K562 (cell line): ENCODE measurements around the gene MFSD8. TPM values are rescaled to one million over a fixed set of nuclear protein-coding genes. Genes with fewer than 3 reads are reported as not detected.

Source experiments
- POLR2H ChIP-seq: IDR thresholded peaks from 2 replicates; pipeline ENCODE4 v1.6.1; 2016; ENCODE audit warnings: missing genetic modification characterization, low read depth, mild to moderate bottlenecking, control low read depth, missing compliant biosample characterization, moderate library complexity
- YY1 ChIP-seq, 3 experiments: IDR thresholded peaks; 2 replicates each; pipeline ENCODE4 v1.6.1; 2011; ENCODE audit warnings: low read length in 2 of 3, mild to moderate bottlenecking in 2 of 3, moderate library complexity in 2 of 3, borderline replicate concordance in 1 of 3, control low read depth in 1 of 3, low read depth in 1 of 3; ENCODE audit not compliant: insufficient read depth in 3 of 3, insufficient replicate concordance in 2 of 3, control insufficient read depth in 1 of 3, insufficient read length in 1 of 3; ENCODE audit errors: extremely low read depth in 1 of 3
- ZBTB7A ChIP-seq: IDR thresholded peaks from 2 replicates; pipeline ENCODE4 v1.6.1; 2011; ENCODE audit warnings: low read depth, mild to moderate bottlenecking, low read length, moderate library complexity, borderline replicate concordance; ENCODE audit not compliant: control insufficient read depth
- ZSCAN29 ChIP-seq: fragments of 450-650 bp; IDR thresholded peaks from 2 replicates; pipeline ENCODE4 v1.6.1; 2017
- polyA plus RNA-seq, 8 experiments: library from polyadenylated mRNA; depleted of rRNA in 4 of 8; stranded (reverse) in 5 of 8; unstranded in 3 of 8; fragments of >200 nt; fragmentation: Nextera tagmentation in 2 of 8; fragmentation: Illumina TruSeq in 1 of 8; extraction: Ambion mirVana in 2 of 8; extraction: Trizol in 1 of 8; gene quantifications; 2 replicates each; pipeline versions ENCODE4 v1.2.1 to v1.2.3, GENCODE V29; 2011 to 2014; ENCODE audit warnings: inconsistent platforms in 1 of 8, missing spikeins in 1 of 8
- total RNA-seq, 7 experiments: library from RNA; depleted of rRNA in 6 of 7; stranded (reverse); fragments of >200 nt in 6 of 7; fragmentation: Illumina TruSeq in 2 of 7; extraction: Trizol in 2 of 7; gene quantifications; 2 replicates each; pipeline versions ENCODE4 v1.2.1 to v1.2.3, GENCODE V29; 2011 to 2021; ENCODE audit warnings: low replicate concordance in 1 of 7
- TF ChIP-seq, protein P1 (sequence below): fragments of 450-650 bp; IDR thresholded peaks from 2 replicates; pipeline ENCODE4 v1.6.1; 2014; ENCODE audit warnings: low read depth, mild to moderate bottlenecking, moderate library complexity, borderline replicate concordance
- TF ChIP-seq, protein P2 (sequence below), 2 experiments: fragments of 450-650 bp in 1 of 2; sonication (generic) in 1 of 2; formaldehyde crosslinking; conservative IDR thresholded peaks; 2 replicates each; pipeline versions ENCODE4 v1.4.0 to v1.8.1; 2020 to 2022; ENCODE audit warnings: mild to moderate bottlenecking in 1 of 2, missing genetic modification reagents in 1 of 2
- TF ChIP-seq, protein P3 (sequence below): fragments of 250-450 bp; sonication (Bioruptor Pico); IDR thresholded peaks from 2 replicates; pipeline ENCODE4 v1.4.0; 2020; ENCODE audit warnings: mild to moderate bottlenecking, moderate library complexity, borderline replicate concordance
- TF ChIP-seq, protein P4 (sequence below): sonication (generic); formaldehyde crosslinking; IDR thresholded peaks from 2 replicates; pipeline ENCODE4 v1.8.0; 2022; ENCODE audit warnings: mild to moderate bottlenecking, missing genetic modification reagents

Gene MFSD8
- total and polyA plus RNA-seq, 9 of the 15 experiments (the other 6 are each of a cell fraction or from before 2014, with no cell fraction given), result 7.0 to 27.2 (median 18.7) TPM

DNA sequence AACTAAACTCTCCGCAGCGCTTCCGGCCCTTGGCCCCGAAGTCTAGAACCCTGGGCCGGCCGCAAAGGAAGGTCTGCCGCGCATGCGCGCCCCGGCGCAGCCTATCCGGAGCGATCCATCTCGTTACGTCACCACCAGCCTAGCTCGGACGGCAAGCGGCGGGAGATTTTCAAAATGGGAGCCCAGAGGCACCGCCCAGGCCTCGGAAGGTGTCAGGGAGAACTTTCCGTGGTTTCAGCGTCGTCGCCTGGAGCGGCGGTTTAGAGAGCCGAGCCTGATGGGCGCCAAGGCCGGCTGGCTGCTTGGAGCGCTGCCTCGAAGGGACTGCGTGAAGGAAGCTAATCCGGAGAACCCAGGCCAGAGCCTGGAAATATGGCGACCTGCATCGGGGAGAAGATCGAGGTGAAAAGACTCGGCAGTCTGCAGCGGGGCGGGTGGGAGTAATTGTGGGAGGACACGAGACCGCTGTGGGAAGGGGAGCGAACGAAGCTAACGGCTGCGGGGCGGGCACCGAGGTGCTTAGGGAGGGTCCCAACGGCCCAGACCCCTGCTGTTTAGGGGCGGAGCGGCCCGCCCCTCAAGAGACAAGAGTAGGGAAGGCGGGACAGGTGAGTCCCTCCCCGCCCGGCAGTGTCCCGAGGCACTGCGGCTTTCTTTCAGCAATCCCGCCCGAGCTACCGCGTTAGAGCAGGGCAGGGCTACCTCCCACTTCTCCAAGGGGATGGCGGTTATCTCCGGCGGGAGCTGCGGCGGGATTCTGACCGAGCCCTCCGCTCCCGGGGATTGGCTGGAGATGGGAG lies 84.0 kb downstream of the MFSD8 start, which contains the start of gene PLK4 (continued):
- TF ChIP-seq, protein P1, sequence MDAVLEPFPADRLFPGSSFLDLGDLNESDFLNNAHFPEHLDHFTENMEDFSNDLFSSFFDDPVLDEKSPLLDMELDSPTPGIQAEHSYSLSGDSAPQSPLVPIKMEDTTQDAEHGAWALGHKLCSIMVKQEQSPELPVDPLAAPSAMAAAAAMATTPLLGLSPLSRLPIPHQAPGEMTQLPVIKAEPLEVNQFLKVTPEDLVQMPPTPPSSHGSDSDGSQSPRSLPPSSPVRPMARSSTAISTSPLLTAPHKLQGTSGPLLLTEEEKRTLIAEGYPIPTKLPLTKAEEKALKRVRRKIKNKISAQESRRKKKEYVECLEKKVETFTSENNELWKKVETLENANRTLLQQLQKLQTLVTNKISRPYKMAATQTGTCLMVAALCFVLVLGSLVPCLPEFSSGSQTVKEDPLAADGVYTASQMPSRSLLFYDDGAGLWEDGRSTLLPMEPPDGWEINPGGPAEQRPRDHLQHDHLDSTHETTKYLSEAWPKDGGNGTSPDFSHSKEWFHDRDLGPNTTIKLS, result peak; percentile 89; the same call in 1 of the 2 replicates
- TF ChIP-seq, protein P2, sequence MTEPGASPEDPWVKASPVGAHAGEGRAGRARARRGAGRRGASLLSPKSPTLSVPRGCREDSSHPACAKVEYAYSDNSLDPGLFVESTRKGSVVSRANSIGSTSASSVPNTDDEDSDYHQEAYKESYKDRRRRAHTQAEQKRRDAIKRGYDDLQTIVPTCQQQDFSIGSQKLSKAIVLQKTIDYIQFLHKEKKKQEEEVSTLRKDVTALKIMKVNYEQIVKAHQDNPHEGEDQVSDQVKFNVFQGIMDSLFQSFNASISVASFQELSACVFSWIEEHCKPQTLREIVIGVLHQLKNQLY (CRISPR knock-in tag; conservative IDR thresholded peaks at IDR 0.05), result 0 out of 4 replicates have a peak, but pooled peaks of 1 of the 2 experiments have one; percentile 34
- TF ChIP-seq POLR2H (tag) (peak; percentile 88), ZBTB7A (peak; percentile 99), YY1 (IDR thresholded peaks at IDR 0.05; ENCODE audit: borderline replicate concordance in 1 of 3, control insufficient read depth in 1 of 3, extremely low read depth in 1 of 3, insufficient read depth in 3 of 3, insufficient read length in 1 of 3, insufficient replicate concordance in 2 of 3, low read depth in 1 of 3, low read length in 2 of 3) (peak; percentile 64 to 94 (median 89)), ZSCAN29 (no peak)
- TF ChIP-seq, protein P3, sequence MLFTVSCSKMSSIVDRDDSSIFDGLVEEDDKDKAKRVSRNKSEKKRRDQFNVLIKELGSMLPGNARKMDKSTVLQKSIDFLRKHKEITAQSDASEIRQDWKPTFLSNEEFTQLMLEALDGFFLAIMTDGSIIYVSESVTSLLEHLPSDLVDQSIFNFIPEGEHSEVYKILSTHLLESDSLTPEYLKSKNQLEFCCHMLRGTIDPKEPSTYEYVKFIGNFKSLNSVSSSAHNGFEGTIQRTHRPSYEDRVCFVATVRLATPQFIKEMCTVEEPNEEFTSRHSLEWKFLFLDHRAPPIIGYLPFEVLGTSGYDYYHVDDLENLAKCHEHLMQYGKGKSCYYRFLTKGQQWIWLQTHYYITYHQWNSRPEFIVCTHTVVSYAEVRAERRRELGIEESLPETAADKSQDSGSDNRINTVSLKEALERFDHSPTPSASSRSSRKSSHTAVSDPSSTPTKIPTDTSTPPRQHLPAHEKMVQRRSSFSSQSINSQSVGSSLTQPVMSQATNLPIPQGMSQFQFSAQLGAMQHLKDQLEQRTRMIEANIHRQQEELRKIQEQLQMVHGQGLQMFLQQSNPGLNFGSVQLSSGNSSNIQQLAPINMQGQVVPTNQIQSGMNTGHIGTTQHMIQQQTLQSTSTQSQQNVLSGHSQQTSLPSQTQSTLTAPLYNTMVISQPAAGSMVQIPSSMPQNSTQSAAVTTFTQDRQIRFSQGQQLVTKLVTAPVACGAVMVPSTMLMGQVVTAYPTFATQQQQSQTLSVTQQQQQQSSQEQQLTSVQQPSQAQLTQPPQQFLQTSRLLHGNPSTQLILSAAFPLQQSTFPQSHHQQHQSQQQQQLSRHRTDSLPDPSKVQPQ (CRISPR knock-in tag), result no peak
- TF ChIP-seq, protein P4, sequence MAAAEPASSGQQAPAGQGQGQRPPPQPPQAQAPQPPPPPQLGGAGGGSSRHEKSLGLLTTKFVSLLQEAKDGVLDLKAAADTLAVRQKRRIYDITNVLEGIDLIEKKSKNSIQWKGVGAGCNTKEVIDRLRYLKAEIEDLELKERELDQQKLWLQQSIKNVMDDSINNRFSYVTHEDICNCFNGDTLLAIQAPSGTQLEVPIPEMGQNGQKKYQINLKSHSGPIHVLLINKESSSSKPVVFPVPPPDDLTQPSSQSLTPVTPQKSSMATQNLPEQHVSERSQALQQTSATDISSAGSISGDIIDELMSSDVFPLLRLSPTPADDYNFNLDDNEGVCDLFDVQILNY (CRISPR knock-in tag), result no peak
